ENCODE results near the gene CUTA.

CUTA gene

DNA sequence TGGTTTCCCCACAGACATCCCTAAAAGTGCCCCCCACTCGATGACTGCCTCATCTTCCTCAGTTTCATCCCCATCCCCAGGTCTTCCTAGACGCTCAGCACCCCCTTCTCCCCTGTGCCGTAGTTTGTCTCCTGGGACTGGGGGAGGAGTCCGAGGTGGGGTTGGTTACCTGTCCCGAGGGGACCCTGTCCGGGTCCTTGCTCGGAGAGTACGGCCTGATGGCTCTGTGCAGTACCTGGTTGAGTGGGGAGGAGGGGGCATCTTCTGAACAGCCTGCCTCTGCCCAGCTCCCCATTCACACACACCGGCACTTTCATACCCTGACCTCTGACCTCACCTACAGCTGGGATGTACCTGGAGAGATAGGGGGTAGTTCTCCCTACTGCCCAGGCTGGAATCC lies 2.1 kb downstream of the CUTA start:
- H3K27me3 ChIP-seq (ENCODE audit: insufficient read depth, low read length, poor library complexity, severe bottlenecking): no peaks in the 10 kb centered on the region
- peaks cover 71% of the 10 kb centered on the region for H3K79me2 ChIP-seq (ENCODE audit: insufficient read depth, low read length)
- peaks cover 55% of the 10 kb centered on the region for H3K4me1 ChIP-seq (ENCODE audit: insufficient read depth, low read length, poor library complexity, severe bottlenecking)
- H2AFZ ChIP-seq (ENCODE audit: low read length): no peak overlapping the region
- H3F3A ChIP-seq (ENCODE audit: low read depth): no peaks in the 10 kb centered on the region
- H3K9me3 ChIP-seq (ENCODE audit: insufficient read depth, low read depth, low read length): no peaks in the 10 kb centered on the region
- H3K9me2 ChIP-seq (replicated peaks; ENCODE audit: low read depth, low read length): no peaks in the 10 kb centered on the region
- peak overlapping the region; percentile 90 for H3K4me3 ChIP-seq (ENCODE audit: low read length, poor library complexity, severe bottlenecking)
- TF ChIP-seq, protein P1, sequence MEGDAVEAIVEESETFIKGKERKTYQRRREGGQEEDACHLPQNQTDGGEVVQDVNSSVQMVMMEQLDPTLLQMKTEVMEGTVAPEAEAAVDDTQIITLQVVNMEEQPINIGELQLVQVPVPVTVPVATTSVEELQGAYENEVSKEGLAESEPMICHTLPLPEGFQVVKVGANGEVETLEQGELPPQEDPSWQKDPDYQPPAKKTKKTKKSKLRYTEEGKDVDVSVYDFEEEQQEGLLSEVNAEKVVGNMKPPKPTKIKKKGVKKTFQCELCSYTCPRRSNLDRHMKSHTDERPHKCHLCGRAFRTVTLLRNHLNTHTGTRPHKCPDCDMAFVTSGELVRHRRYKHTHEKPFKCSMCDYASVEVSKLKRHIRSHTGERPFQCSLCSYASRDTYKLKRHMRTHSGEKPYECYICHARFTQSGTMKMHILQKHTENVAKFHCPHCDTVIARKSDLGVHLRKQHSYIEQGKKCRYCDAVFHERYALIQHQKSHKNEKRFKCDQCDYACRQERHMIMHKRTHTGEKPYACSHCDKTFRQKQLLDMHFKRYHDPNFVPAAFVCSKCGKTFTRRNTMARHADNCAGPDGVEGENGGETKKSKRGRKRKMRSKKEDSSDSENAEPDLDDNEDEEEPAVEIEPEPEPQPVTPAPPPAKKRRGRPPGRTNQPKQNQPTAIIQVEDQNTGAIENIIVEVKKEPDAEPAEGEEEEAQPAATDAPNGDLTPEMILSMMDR (conservative IDR thresholded peaks at IDR 0.05; ENCODE audit: low read length): no peak
- no peak for TF ChIP-seq EZH2phosphoT487 (IDR thresholded peaks at IDR 0.05; ENCODE audit: borderline replicate concordance)
- peak overlapping the region; percentile 87 for H3K4me2 ChIP-seq (ENCODE audit: low read depth, low read length, poor library complexity, severe bottlenecking)
- peak overlapping the region; percentile 91 for H3K9ac ChIP-seq (ENCODE audit: low read depth, low read length, poor library complexity, severe bottlenecking)
- H4K20me1 ChIP-seq (ENCODE audit: insufficient read depth, low read length, poor library complexity, severe bottlenecking): peaks cover 45% of the 10 kb centered on the region
- H3K36me3 ChIP-seq (ENCODE audit: insufficient read depth, low read length): no peaks in the 10 kb centered on the region; the same call in 1 of the 2 replicates

DNA sequence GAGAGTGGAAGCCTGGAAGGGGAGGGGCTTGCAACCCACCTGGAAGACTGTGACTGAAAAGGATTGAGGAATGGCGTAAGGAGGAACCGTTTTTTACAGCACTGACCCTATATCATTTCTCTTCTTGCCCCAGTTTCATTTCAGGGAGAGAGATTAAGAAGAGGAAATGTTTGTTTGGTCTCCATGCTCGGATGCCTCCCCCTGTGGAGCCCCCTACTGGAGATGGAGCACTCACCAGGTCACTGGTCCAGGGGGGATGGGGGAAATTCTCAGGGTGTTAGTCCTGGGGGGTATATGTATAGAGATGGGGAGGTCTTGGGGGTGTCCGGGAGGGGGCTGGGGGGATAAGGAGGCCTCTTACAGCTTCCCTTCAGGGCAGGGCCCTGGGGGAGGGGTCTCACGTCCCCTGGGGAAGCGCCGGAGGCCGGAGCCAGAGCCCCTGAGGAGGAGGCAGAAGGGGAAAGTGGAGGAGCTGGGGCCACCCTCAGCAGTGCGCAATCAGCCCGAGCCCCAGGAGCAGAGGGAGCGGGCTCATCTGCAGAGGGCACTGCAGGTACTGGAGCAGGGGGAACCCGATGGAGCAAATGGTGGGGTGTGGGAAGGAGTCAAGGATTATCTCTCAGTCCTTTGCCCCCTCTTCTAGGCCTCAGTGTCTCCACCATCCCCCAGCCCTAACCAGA lies 3.2 kb downstream of the CUTA start:
- TF ChIP-seq, protein P1 (conservative IDR thresholded peaks at IDR 0.05; ENCODE audit: low read length): peak; percentile 66
- no peak for TF ChIP-seq EZH2phosphoT487 (IDR thresholded peaks at IDR 0.05; ENCODE audit: borderline replicate concordance)
- peaks cover 52% of the 10 kb centered on the region for H3K4me1 ChIP-seq (ENCODE audit: insufficient read depth, low read length, poor library complexity, severe bottlenecking)

DNA sequence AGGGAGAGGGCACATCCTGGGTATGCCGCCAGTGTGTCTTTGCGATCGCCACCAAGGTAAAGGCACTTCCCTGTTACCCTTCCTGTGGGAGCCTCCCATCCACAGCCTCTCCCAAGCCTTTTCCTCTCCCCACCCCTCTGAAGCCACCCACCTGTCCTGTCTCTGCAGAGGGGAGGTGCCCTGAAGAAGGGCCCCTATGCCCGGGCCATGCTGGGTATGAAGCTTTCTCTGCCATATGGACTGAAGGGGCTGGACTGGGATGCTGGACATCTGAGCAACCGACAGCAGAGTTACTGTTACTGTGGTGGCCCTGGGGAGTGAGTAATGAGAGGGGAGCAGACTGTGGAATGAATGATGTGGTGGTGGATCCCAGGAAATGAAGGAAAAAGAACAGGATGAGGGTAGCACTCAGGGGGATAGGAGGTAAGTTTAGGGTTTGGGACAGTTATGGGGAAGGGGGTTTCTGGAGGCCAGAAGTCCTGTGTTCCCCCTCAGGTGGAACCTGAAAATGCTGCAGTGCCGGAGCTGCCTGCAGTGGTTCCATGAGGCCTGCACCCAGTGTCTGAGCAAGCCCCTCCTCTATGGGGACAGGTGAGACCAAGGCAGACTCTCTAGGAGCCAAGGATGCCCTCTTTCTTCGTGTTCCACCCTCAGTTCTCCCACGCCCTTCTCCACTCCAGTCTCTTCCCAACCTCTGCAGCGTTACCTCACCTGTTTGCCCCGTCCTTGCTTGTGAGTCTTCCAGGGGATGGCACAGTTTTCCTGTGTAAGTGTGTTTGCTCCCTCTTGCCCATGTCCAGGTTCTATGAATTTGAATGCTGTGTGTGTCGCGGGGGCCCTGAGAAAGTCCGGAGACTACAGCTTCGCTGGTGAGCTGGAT lies 4.4 kb downstream of the CUTA start:
- Histone ChIP-seq H3K4me1 (ENCODE audit: insufficient read depth, low read length, poor library complexity, severe bottlenecking) (peaks cover 44% of the 10 kb centered on the region), H3K27me3 (ENCODE audit: insufficient read depth, low read length, poor library complexity, severe bottlenecking) (no peaks in the 10 kb centered on the region), H2AFZ (ENCODE audit: low read length) (no peak overlapping the region), H3K79me2 (ENCODE audit: insufficient read depth, low read length) (peaks cover 57% of the 10 kb centered on the region), H3K9me2 (replicated peaks; ENCODE audit: low read depth, low read length) (no peaks in the 10 kb centered on the region), H3F3A (ENCODE audit: low read depth) (peaks cover 9% of the 10 kb centered on the region), H3K4me2 (ENCODE audit: low read depth, low read length, poor library complexity, severe bottlenecking) (no peak overlapping the region), H3K4me3 (ENCODE audit: low read length, poor library complexity, severe bottlenecking) (no peak overlapping the region), H3K9ac (ENCODE audit: low read depth, low read length, poor library complexity, severe bottlenecking) (no peak overlapping the region), H3K36me3 (ENCODE audit: insufficient read depth, low read length) (peaks cover 4% of the 10 kb centered on the region; the same call in 1 of the 2 replicates), H4K20me1 (ENCODE audit: insufficient read depth, low read length, poor library complexity, severe bottlenecking) (peaks cover 45% of the 10 kb centered on the region), H3K9me3 (ENCODE audit: insufficient read depth, low read depth, low read length) (no peaks in the 10 kb centered on the region)
- no peak for TF ChIP-seq EZH2phosphoT487 (IDR thresholded peaks at IDR 0.05; ENCODE audit: borderline replicate concordance)
- TF ChIP-seq, protein P1 (conservative IDR thresholded peaks at IDR 0.05; ENCODE audit: low read length): no peak

More for the DNA sequence above, 3.2 kb downstream of the CUTA start:
- Histone ChIP-seq H3K4me3 (ENCODE audit: low read length, poor library complexity, severe bottlenecking) (no peak overlapping the region), H3K79me2 (ENCODE audit: insufficient read depth, low read length) (peaks cover 66% of the 10 kb centered on the region), H2AFZ (ENCODE audit: low read length) (no peak overlapping the region), H3K9ac (ENCODE audit: low read depth, low read length, poor library complexity, severe bottlenecking) (no peak overlapping the region), H3K36me3 (ENCODE audit: insufficient read depth, low read length) (no peaks in the 10 kb centered on the region; the same call in 1 of the 2 replicates), H4K20me1 (ENCODE audit: insufficient read depth, low read length, poor library complexity, severe bottlenecking) (peaks cover 45% of the 10 kb centered on the region), H3K9me3 (ENCODE audit: insufficient read depth, low read depth, low read length) (no peaks in the 10 kb centered on the region), H3K9me2 (replicated peaks; ENCODE audit: low read depth, low read length) (no peaks in the 10 kb centered on the region), H3K27me3 (ENCODE audit: insufficient read depth, low read length, poor library complexity, severe bottlenecking) (no peaks in the 10 kb centered on the region), H3K4me2 (ENCODE audit: low read depth, low read length, poor library complexity, severe bottlenecking) (peak overlapping the region; percentile 87), H3F3A (ENCODE audit: low read depth) (peaks cover 1% of the 10 kb centered on the region; the same call in 1 of the 2 replicates)
